CD4-positive, alpha-beta T cell (primary cell): ENCODE data around the gene ATP5F1C. TPM values are rescaled to one million over a fixed set of nuclear protein-coding genes. Genes with fewer than 3 reads are reported as not detected.

Source experiments
- ATAC-seq: fragments of 200-7000 bp; cut with Tn5 transposase; one replicate; pipeline ENCODE4 v1.10.0; 2022; ENCODE audit warnings: mild to moderate bottlenecking; ENCODE audit not compliant: poor library complexity
- CTCF ChIA-PET: fragments of 350-600 bp; sonication (Branson Sonifier 250); formaldehyde crosslinking; loops from one replicate; lab custom pipeline; 2021; ENCODE audit warnings: antibody characterized with exemption, inconsistent platforms; lab: Charles Lee
- POLR2A ChIA-PET: fragments of 350-600 bp; sonication (Branson Sonifier 250); formaldehyde crosslinking; loops from one replicate; lab custom pipeline; 2021; ENCODE audit warnings: antibody characterized with exemption, inconsistent platforms; lab: Charles Lee
- DNase-seq, 14 experiments: peaks; one replicate each; pipeline ENCODE4 v3.0.0-alpha.2; 2013 to 2020; ENCODE audit warnings: mixed read lengths in 2 of 14
- H3K27ac ChIP-seq, 2 donors: one replicate each; pipeline versions ENCODE4 v1.5.1 to v1.7.0; 2013; ENCODE audit warnings: low read length in 2 of 2, low read depth in 1 of 2, mild to moderate bottlenecking in 1 of 2
- H3K27me3 ChIP-seq, 2 experiments: 1 replicate in 1 of 2; 2 replicates in 1 of 2; pipeline versions ENCODE4 v1.6.1 to v1.7.0; 2013; ENCODE audit warnings: low read length in 2 of 2, control low read depth in 1 of 2, mild to moderate bottlenecking in 1 of 2, moderate library complexity in 1 of 2; ENCODE audit not compliant: insufficient read depth in 2 of 2, control insufficient read depth in 1 of 2
- H3K36me3 ChIP-seq: one replicate; pipeline ENCODE4 v1.6.1; 2013; ENCODE audit warnings: low read length, control low read depth; ENCODE audit not compliant: insufficient read depth
- H3K4me1 ChIP-seq: one replicate; pipeline ENCODE4 v1.6.1; 2013; ENCODE audit warnings: low read length, control low read depth; ENCODE audit not compliant: insufficient read depth
- H3K4me3 ChIP-seq: one replicate; pipeline ENCODE4 v1.5.1; 2013; ENCODE audit warnings: mild to moderate bottlenecking, low read length, moderate library complexity
- H3K9me3 ChIP-seq, 2 experiments: 1 replicate in 1 of 2; 2 replicates in 1 of 2; pipeline versions ENCODE4 v1.6.1 to v1.7.0; 2013; ENCODE audit warnings: low read length in 2 of 2, mild to moderate bottlenecking in 2 of 2, control low read depth in 1 of 2, moderate library complexity in 1 of 2; ENCODE audit not compliant: control insufficient read depth in 1 of 2, insufficient read depth in 1 of 2
- H3K27ac Mint-ChIP-seq: one replicate; pipeline ENCODE4 v1.8.0; 2020; ENCODE audit warnings: mixed read lengths
- H3K27me3 Mint-ChIP-seq: one replicate; pipeline ENCODE4 v1.8.0; 2021; ENCODE audit warnings: mixed read lengths
- H3K36me3 Mint-ChIP-seq: one replicate; pipeline ENCODE4 v1.8.0; 2021; ENCODE audit warnings: low read depth, mixed read lengths
- H3K4me1 Mint-ChIP-seq: one replicate; pipeline ENCODE4 v1.8.0; 2021; ENCODE audit warnings: low read depth, mixed read lengths
- H3K4me3 Mint-ChIP-seq: one replicate; pipeline ENCODE4 v1.8.0; 2020; ENCODE audit warnings: mild to moderate bottlenecking, mixed read lengths
- H3K9me3 Mint-ChIP-seq: one replicate; pipeline ENCODE4 v1.8.0; 2020; ENCODE audit warnings: mixed read lengths
- intact Hi-C, 2 experiments: fragments of 100-400 bp; cut with DNase I in 1 of 2; cut with micrococcal nuclease in 1 of 2; formaldehyde crosslinking; loops; one replicate each; pipeline versions ENCODE4 v1.15.1 to v1.9.0; 2023 to 2025; cut with DNase I, micrococcal nuclease
- total RNA-seq, 174 experiments: library from RNA in 2 of 174; stranded (reverse) in 2 of 174; gene quantifications; one replicate each; pipeline ENCODE4 v1.2.3 and lab custom pipeline; 2021 to 2026
- TF ChIP-seq, protein P1 (sequence below): fragments of 200-600 bp; IDR thresholded peaks from one replicate; pipeline ENCODE4 v1.8.0; 2022; ENCODE audit warnings: antibody characterized with exemption, mild to moderate bottlenecking

The ATP5F1C gene
- total RNA-seq, 2 experiments from 2014 or later: 111 TPM

DNA sequence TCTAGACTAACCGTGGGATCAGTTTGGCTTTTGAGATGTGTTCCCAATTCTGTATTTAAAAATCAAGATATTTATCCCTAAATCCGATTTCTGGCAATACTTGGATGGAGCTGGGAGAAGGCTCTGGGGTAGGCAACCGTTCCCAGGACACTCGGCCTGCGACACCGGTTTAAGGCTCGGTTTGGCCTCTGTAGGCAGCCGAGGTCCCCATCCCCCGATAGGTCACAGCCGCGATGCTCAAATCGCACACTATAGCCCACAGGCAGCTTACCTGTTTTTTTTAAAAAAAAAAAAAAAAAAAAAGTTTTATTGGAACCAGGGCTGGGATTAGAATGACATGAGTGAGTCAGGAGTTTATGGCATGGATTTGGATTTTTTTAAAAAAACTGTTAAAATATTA is 29.6 kb downstream of the ATP5F1C start:
- H3K36me3 Mint-ChIP-seq: peaks cover 39% of the 10 kb centered on the region
- ATAC-seq (no peak), DNase-seq (peak in 2 of 14 experiments; percentile 7 to 26)
- peak overlapping the region; percentile 97 for H3K4me3 Mint-ChIP-seq
- H3K27me3 ChIP-seq: peaks cover 0 to 8% of the 10 kb centered on the region in 2 experiments
- peak overlapping the region in 1 of 2 donors; percentile 50 for H3K27ac ChIP-seq
- peaks cover 25% of the 10 kb centered on the region for H3K4me1 ChIP-seq
- peaks cover 5% of the 10 kb centered on the region for H3K27me3 Mint-ChIP-seq
- no peaks in the 10 kb centered on the region for H3K36me3 ChIP-seq
- peak overlapping the region; percentile 99 for H3K4me3 ChIP-seq
- H3K27ac Mint-ChIP-seq: peak overlapping the region; percentile 80
- intact Hi-C loops: loop anchor here in 1 of 2 experiments (5.0 kb wide), 1 partner anchor 240 kb away; no protein-coding TSS in a partner anchor
- ChIA-PET CTCF (interaction anchor here (1.4 to 1.8 kb wide), 2 partner anchors 30 to 55 kb away, joined by 5 to 6 read pairs; partner anchors contain the start of genes ATP5F1C and KIN), POLR2A (interaction anchor here (0.5 to 4.1 kb wide), 11 partner anchors 9 to 1278 kb away, joined by 3 to 135 read pairs (median 4); partner anchors contain the start of genes ATP5F1C and KIN)
- H3K9me3 ChIP-seq: no peaks in the 10 kb centered on the region
- H3K9me3 Mint-ChIP-seq: no peaks in the 10 kb centered on the region
- peaks cover 48% of the 10 kb centered on the region for H3K4me1 Mint-ChIP-seq
- TF ChIP-seq, protein P1, sequence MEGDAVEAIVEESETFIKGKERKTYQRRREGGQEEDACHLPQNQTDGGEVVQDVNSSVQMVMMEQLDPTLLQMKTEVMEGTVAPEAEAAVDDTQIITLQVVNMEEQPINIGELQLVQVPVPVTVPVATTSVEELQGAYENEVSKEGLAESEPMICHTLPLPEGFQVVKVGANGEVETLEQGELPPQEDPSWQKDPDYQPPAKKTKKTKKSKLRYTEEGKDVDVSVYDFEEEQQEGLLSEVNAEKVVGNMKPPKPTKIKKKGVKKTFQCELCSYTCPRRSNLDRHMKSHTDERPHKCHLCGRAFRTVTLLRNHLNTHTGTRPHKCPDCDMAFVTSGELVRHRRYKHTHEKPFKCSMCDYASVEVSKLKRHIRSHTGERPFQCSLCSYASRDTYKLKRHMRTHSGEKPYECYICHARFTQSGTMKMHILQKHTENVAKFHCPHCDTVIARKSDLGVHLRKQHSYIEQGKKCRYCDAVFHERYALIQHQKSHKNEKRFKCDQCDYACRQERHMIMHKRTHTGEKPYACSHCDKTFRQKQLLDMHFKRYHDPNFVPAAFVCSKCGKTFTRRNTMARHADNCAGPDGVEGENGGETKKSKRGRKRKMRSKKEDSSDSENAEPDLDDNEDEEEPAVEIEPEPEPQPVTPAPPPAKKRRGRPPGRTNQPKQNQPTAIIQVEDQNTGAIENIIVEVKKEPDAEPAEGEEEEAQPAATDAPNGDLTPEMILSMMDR: no peak

DNA sequence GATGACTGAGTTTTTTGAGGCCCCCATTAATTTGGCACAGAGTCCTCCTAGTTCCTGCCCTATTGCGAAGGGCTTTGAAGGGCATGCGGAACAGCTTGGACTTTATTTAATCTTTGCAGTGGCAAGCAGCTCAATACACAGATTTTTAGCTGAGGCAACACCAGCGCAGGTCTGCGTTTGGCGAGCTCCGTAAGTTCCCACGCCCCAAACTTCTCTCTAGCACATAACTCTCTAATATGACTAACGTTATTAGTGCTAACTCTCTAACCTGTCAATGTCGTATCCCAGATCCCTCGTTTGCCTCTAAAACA is 30.0 kb downstream of the ATP5F1C start:
- Mint-ChIP-seq H3K36me3 (peaks cover 39% of the 10 kb centered on the region), H3K4me1 (peaks cover 48% of the 10 kb centered on the region), H3K9me3 (no peaks in the 10 kb centered on the region), H3K4me3 (peak overlapping the region; percentile 97), H3K27me3 (peaks cover 5% of the 10 kb centered on the region), H3K27ac (peak overlapping the region; percentile 80)
- ATAC-seq: peak; percentile 40
- Histone ChIP-seq H3K4me3 (peak overlapping the region; percentile 99), H3K4me1 (peaks cover 25% of the 10 kb centered on the region), H3K36me3 (peaks cover 1% of the 10 kb centered on the region), H3K9me3 (no peaks in the 10 kb centered on the region), H3K27ac (peak overlapping the region; percentile 29 to 50), H3K27me3 (peaks cover 0 to 8% of the 10 kb centered on the region in 2 experiments)
- CTCF ChIA-PET: interaction anchor here (1.4 to 1.8 kb wide), 2 partner anchors 30 to 54 kb away, joined by 5 to 6 read pairs; partner anchors contain the start of genes ATP5F1C and KIN
- intact Hi-C loops: loop anchor here (1.0 to 5.0 kb wide), 2 partner anchors 30 to 239 kb away; partner anchors contain the start of gene ATP5F1C (in 2 of the 2)
- no peak for DNase-seq
- TF ChIP-seq, protein P1: no peak
- POLR2A ChIA-PET: interaction anchor here (0.5 to 4.1 kb wide), 13 partner anchors 9 to 1278 kb away, joined by 3 to 135 read pairs (median 4); partner anchors contain the start of genes ATP5F1C and KIN

DNA sequence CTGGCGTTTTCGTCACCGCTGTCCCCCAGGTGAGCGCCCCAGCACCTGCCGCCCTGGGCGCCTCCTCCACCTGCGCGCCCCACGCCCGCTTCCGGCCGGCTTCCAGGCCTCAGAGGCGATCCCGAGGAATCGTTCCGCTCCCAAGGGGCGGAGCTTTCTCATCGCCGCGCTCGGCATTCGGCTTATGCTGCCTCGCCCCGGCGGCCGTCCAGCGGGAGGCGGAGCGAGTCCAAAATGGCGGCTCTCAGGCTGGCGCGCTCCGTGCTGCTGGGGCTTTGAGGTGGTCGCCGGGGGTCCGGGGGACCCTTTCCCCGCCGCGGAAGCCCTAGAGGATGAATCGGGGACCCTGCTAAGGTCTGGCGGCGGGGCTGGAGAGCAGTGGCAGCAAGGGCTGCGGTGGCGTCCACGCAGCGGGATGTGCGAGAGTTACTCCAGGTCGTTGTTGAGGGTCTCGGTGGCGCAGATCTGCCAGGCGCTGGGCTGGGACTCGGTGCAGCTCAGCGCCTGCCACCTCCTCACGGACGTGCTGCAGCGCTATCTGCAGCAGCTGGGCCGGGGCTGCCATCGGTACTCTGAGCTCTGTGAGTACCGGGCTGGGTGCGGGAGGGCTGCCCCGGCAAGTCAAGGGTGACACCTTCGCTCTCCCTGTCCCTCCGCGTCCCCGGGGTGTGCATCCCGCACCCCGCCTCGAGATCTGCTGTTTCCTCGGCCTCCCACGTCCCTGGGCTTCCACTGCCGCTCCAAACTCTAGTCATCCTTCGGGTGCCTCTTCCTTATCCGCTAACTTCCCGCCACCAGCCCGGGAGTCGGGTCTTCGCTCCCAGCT is 30.5 kb downstream of the ATP5F1C start, which contains the start of gene TAF3:
Gene TAF3, plus strand, starts transcription at position 211 of the 826 bp plus-strand sequence. Its CDS starts 205 bp downstream, at position 416.
- intact Hi-C loops: loop anchor here (1.0 to 5.0 kb wide), 2 partner anchors 30 to 239 kb away; partner anchors contain the start of gene ATP5F1C (in 2 of the 2)
- peak within 1 kb of the TSS; percentile 80 for H3K27ac Mint-ChIP-seq
- no peaks in the 10 kb centered on the region for H3K9me3 ChIP-seq
- H3K27ac ChIP-seq: peak within 1 kb of the TSS; percentile 29 to 50
- H3K36me3 ChIP-seq: peaks cover 5% of the 10 kb centered on the region
- H3K4me3 ChIP-seq: peak within 1 kb of the TSS; percentile 99
- H3K4me3 Mint-ChIP-seq: peak within 1 kb of the TSS; percentile 97
- no peaks in the 10 kb centered on the region for H3K9me3 Mint-ChIP-seq
- TF ChIP-seq, protein P1: no peak
- ATAC-seq (peak; percentile 93), DNase-seq (peak; percentile 86 to 95 (median 91))
- peaks cover 5% of the 10 kb centered on the region for H3K27me3 Mint-ChIP-seq
- CTCF ChIA-PET: interaction anchor here (1.4 to 1.8 kb wide), 2 partner anchors 31 to 54 kb away, joined by 5 to 6 read pairs; partner anchors contain the start of genes ATP5F1C and KIN
- peaks cover 25% of the 10 kb centered on the region for H3K4me1 ChIP-seq
- H3K27me3 ChIP-seq: peaks cover 0 to 8% of the 10 kb centered on the region in 2 experiments
- peaks cover 48% of the 10 kb centered on the region for H3K4me1 Mint-ChIP-seq
- peaks cover 39% of the 10 kb centered on the region for H3K36me3 Mint-ChIP-seq
- POLR2A ChIA-PET: interaction anchor here (0.5 to 4.1 kb wide), 13 partner anchors 10 to 1277 kb away, joined by 3 to 135 read pairs (median 4); partner anchors contain the start of genes ATP5F1C, KIN and SFMBT2
